Mesenchymal stem cell (in vitro differentiated cells and primary cell): Measurements from ENCODE around the gene DNMT3L.
"Not testable (repeated sequence)": the region's sequence is repeated elsewhere in the genome, so short reads cannot be mapped to it uniquely, and the experiment has no call there.

Experiments used
- DNase-seq: peaks from one replicate; pipeline ENCODE4 v3.0.0-alpha.2; 2013
- H2AFZ ChIP-seq: one replicate; pipeline ENCODE4 v1.6.1; 2013; ENCODE audit warnings: low read depth, mild to moderate bottlenecking, control low read depth, inconsistent platforms, low read length, moderate library complexity
- H2AK5ac ChIP-seq: 2 replicates; pipeline ENCODE4 v1.6.1; 2013; ENCODE audit warnings: low read length, moderate library complexity, mild to moderate bottlenecking, inconsistent platforms; ENCODE audit not compliant: severe bottlenecking
- H2BK120ac ChIP-seq: one replicate; pipeline ENCODE4 v1.6.1; 2013; ENCODE audit warnings: low read depth, mild to moderate bottlenecking, inconsistent platforms, low read length, moderate library complexity
- H2BK12ac ChIP-seq, 2 experiments: one replicate each; pipeline ENCODE4 v1.6.1; 2013; ENCODE audit warnings: inconsistent platforms in 2 of 2, low read length in 2 of 2, mild to moderate bottlenecking in 2 of 2, moderate library complexity in 2 of 2, control low read depth in 1 of 2
- H2BK15ac ChIP-seq: one replicate; pipeline ENCODE4 v1.6.1; 2013; ENCODE audit warnings: mild to moderate bottlenecking, low read depth, inconsistent platforms; ENCODE audit not compliant: poor library complexity, severe bottlenecking
- H2BK5ac ChIP-seq: 2 replicates; pipeline ENCODE4 v1.6.1; 2013; ENCODE audit warnings: low read depth, mild to moderate bottlenecking, low read length, control low read depth, inconsistent platforms; ENCODE audit not compliant: poor library complexity, severe bottlenecking
- H3K14ac ChIP-seq, 2 experiments: one replicate each; pipeline ENCODE4 v1.6.1; 2013; ENCODE audit warnings: inconsistent platforms in 2 of 2, low read length in 2 of 2, control low read depth in 1 of 2, mild to moderate bottlenecking in 1 of 2, moderate library complexity in 1 of 2
- H3K18ac ChIP-seq, 2 experiments: one replicate each; pipeline ENCODE4 v1.6.1; 2013; ENCODE audit warnings: inconsistent platforms in 2 of 2, low read length in 2 of 2, control low read depth in 1 of 2, low read depth in 1 of 2, mild to moderate bottlenecking in 1 of 2
- H3K23ac ChIP-seq, 2 experiments: one replicate each; pipeline ENCODE4 v1.6.1; 2013; ENCODE audit warnings: inconsistent platforms in 2 of 2, low read length in 2 of 2, mild to moderate bottlenecking in 2 of 2, moderate library complexity in 2 of 2, control low read depth in 1 of 2
- H3K27ac ChIP-seq: 2 replicates; pipeline ENCODE4 v1.5.1; 2013; ENCODE audit warnings: mild to moderate bottlenecking, moderate library complexity, low read length, control low read depth, inconsistent platforms; ENCODE audit not compliant: poor library complexity, severe bottlenecking
- H3K27me3 ChIP-seq, 2 experiments: 2 replicates each; pipeline versions ENCODE4 v1.6.1 to v1.7.0; 2013; ENCODE audit warnings: low read length in 2 of 2, mild to moderate bottlenecking in 2 of 2, moderate library complexity in 2 of 2, control low read depth in 1 of 2, inconsistent platforms in 1 of 2; ENCODE audit not compliant: control insufficient read depth in 1 of 2, insufficient read depth in 1 of 2
- H3K36me3 ChIP-seq, 2 experiments: 2 replicates each; pipeline versions ENCODE4 v1.6.1 to v1.7.0; 2013; ENCODE audit warnings: low read length in 2 of 2, control low read depth in 1 of 2, inconsistent platforms in 1 of 2, low read depth in 1 of 2, mild to moderate bottlenecking in 1 of 2; ENCODE audit not compliant: insufficient read depth in 2 of 2, control insufficient read depth in 1 of 2
- H3K4ac ChIP-seq, 2 experiments: one replicate each; pipeline ENCODE4 v1.6.1; 2013; ENCODE audit warnings: inconsistent platforms in 2 of 2, low read length in 2 of 2, mild to moderate bottlenecking in 2 of 2, moderate library complexity in 2 of 2, control low read depth in 1 of 2, low read depth in 1 of 2
- H3K4me1 ChIP-seq: 2 replicates; pipeline ENCODE4 v1.6.1; 2013; ENCODE audit warnings: low read depth, low read length, control low read depth; ENCODE audit not compliant: control insufficient read depth, insufficient read depth
- H3K4me2 ChIP-seq: 2 replicates; pipeline ENCODE4 v1.6.1; 2013; ENCODE audit warnings: low read length, mild to moderate bottlenecking, inconsistent platforms; ENCODE audit not compliant: poor library complexity, severe bottlenecking
- H3K4me3 ChIP-seq, 2 experiments: 2 replicates each; pipeline versions ENCODE4 v1.5.1 to v1.7.0; 2013; ENCODE audit warnings: low read length in 2 of 2, mild to moderate bottlenecking in 2 of 2, control low read depth in 1 of 2, low read depth in 1 of 2; ENCODE audit not compliant: insufficient read depth in 1 of 2
- H3K79me1 ChIP-seq: replicated peaks from 2 replicates; pipeline ENCODE4 v1.6.1; 2013; ENCODE audit warnings: mild to moderate bottlenecking, control low read depth, low read length, inconsistent platforms; ENCODE audit not compliant: poor library complexity, severe bottlenecking
- H3K9ac ChIP-seq: 2 replicates; pipeline ENCODE4 v1.7.0; 2013; ENCODE audit warnings: mild to moderate bottlenecking, low read length, moderate library complexity
- H3K9me3 ChIP-seq: 2 replicates; pipeline ENCODE4 v1.7.0; 2013; ENCODE audit warnings: mild to moderate bottlenecking, low read length; ENCODE audit not compliant: control insufficient read depth
- H4K8ac ChIP-seq: one replicate; pipeline ENCODE4 v1.6.1; 2013; ENCODE audit warnings: inconsistent platforms, mild to moderate bottlenecking, low read length, moderate library complexity
- H4K91ac ChIP-seq: one replicate; pipeline ENCODE4 v1.6.1; 2013; ENCODE audit warnings: mild to moderate bottlenecking, low read length, inconsistent platforms
- WGBS: methylation state at CpG from one replicate; pipeline ENCODE4 v1.1.7; 2013; ENCODE audit warnings: mixed read lengths; 5-methylcytosine and 5-hydroxymethylcytosine counted together

DNMT3L gene

DNA sequence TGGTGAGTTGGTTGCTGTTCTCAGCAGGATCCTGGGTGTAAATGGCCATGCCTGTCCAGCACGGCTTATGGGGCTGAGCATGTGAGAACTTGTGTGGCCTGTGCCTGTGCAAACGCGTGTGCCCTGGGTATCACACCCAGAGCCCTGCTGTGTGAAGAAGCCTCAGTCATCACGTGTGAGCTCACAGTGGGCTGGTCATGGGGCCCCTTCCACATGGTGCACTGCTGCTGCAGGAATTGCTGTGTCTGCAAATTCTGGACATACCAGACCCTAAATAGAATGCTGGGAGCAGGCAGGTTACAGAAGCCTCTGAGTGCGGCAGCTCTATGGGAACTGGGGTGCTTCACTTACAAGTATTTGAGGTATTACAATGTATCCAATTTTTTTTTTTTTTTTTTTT, 38.4 kb downstream of the DNMT3L start:
- not testable (repeated sequence) for H3K18ac ChIP-seq, H2AFZ ChIP-seq, H3K79me1 ChIP-seq, H2BK120ac ChIP-seq, H3K27me3 ChIP-seq, H4K91ac ChIP-seq, H3K4me2 ChIP-seq, H3K23ac ChIP-seq, H2BK12ac ChIP-seq, H3K9ac ChIP-seq, H3K14ac ChIP-seq, H3K9me3 ChIP-seq, H3K27ac ChIP-seq, H3K4me3 ChIP-seq, H3K4me1 ChIP-seq, H3K4ac ChIP-seq, DNase-seq, H2BK5ac ChIP-seq, H4K8ac ChIP-seq, H3K36me3 ChIP-seq, H2AK5ac ChIP-seq, H2BK15ac ChIP-seq
- WGBS = no CpG with 5 or more reads among the region's 5 CpGs

DNA sequence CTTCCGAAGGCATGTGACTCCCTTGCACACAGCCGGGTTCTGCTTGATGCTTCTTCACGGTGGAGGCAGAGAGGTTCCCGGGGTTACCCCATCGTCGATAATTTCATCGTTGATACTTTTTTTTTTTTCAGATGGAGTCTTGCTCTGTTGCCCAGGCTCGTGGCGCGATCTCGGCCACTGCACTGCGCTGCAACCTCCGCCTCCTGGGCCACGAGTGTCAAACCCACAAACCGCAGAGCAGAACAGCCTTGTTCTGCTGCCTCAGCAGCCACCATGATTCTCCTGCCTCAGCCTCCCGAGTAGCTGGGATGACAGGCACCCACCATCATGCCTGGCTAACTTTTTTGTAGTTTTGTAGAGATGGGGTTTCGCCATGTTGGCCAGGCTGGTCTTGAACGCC, 41.0 kb downstream of the DNMT3L start:
- H3K27ac ChIP-seq, H2BK12ac ChIP-seq, H2BK120ac ChIP-seq, H3K36me3 ChIP-seq, DNase-seq, H3K4me3 ChIP-seq, H3K9ac ChIP-seq, H4K8ac ChIP-seq, H3K23ac ChIP-seq, H2AFZ ChIP-seq, H2AK5ac ChIP-seq, H3K79me1 ChIP-seq, H3K18ac ChIP-seq, H3K4me2 ChIP-seq, H3K9me3 ChIP-seq, H3K27me3 ChIP-seq, H3K4me1 ChIP-seq, H2BK5ac ChIP-seq, H2BK15ac ChIP-seq, H3K4ac ChIP-seq, H4K91ac ChIP-seq, H3K14ac ChIP-seq: not testable (repeated sequence)
- no CpG with 5 or more reads among the region's 18 CpGs for WGBS

DNA sequence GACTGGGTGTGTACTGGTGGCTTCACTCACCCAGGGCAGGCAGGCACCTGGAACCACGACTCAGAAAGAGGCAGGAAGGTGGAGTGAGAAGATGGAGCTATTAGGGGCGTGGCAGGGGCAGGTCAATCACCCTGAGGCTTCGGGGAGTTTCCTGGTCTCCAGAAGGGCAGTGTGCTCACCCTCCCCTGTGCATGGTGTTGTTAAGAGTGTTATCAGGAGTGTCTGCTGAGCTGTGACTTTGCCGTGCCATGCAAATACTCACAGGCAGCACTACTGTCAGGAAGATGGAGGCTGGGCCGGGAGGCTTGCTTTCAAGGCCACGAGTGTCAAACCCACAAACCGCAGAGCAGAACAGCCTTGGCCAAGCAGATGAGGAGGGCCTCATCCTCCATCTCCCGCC, 43.2 kb downstream of the DNMT3L start:
- not testable (repeated sequence) for H2AFZ ChIP-seq, H3K4ac ChIP-seq, H3K4me1 ChIP-seq, H3K4me3 ChIP-seq, DNase-seq, H2AK5ac ChIP-seq, H3K27me3 ChIP-seq, H3K27ac ChIP-seq, H4K91ac ChIP-seq, H2BK15ac ChIP-seq, H2BK120ac ChIP-seq, H3K9ac ChIP-seq, H3K23ac ChIP-seq, H4K8ac ChIP-seq, H3K9me3 ChIP-seq, H2BK12ac ChIP-seq, H3K36me3 ChIP-seq, H3K18ac ChIP-seq, H2BK5ac ChIP-seq, H3K79me1 ChIP-seq, H3K4me2 ChIP-seq, H3K14ac ChIP-seq
- no CpG with 5 or more reads among the region's 8 CpGs for WGBS

DNA sequence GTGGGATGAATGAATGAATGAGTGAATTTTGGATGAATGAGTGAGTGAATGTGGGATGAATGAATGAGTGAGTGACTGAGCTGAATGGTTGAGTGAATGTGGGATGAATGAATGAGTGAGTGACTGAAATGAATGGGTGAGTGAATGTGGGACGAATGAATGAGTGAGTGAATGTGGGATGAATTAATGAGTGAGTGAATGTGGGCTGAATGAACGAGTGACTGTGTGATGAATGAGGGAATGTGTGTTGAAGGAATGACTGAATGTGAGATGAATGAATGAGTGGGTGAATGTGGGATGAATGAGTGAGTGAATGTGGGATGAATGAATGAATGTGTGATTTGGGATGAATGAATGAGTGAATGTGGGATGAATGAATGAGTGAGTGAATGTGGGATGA, 49.7 kb downstream of the DNMT3L start:
- H2AFZ ChIP-seq, H3K4me2 ChIP-seq, H3K9me3 ChIP-seq, H3K36me3 ChIP-seq, DNase-seq, H2BK120ac ChIP-seq, H4K8ac ChIP-seq, H4K91ac ChIP-seq, H3K4me3 ChIP-seq, H3K9ac ChIP-seq, H3K4ac ChIP-seq, H2AK5ac ChIP-seq, H3K14ac ChIP-seq, H3K27ac ChIP-seq, H3K18ac ChIP-seq, H3K4me1 ChIP-seq, H3K27me3 ChIP-seq, H2BK15ac ChIP-seq, H3K23ac ChIP-seq, H3K79me1 ChIP-seq, H2BK12ac ChIP-seq, H2BK5ac ChIP-seq: not testable (repeated sequence)
- no CpG with 5 or more reads among the region's 2 CpGs for WGBS
